HL-60 (cell line): ENCODE data around the gene CACTIN.

Experiments
- DNase-seq, 2 experiments: peaks; one replicate each; pipeline ENCODE4 v3.0.0-alpha.2; 2010 to 2020; ENCODE audit warnings: low read depth in 1 of 2, low spot score in 1 of 2
- H3K27ac ChIP-seq: fragments of 250-450 bp; sonication (Bioruptor Pico); replicated peaks from 2 replicates; pipeline ENCODE4 v1.5.1; 2020; ENCODE audit warnings: mild to moderate bottlenecking, moderate library complexity
- H3K27me3 ChIP-seq: fragments of 250-450 bp; sonication (Bioruptor Pico); 2 replicates; pipeline ENCODE4 v1.5.1; 2021; ENCODE audit warnings: mild to moderate bottlenecking, moderate library complexity; ENCODE audit not compliant: insufficient read depth, poor library complexity, severe bottlenecking
- H3K4me3 ChIP-seq: replicated peaks from 2 replicates; pipeline ENCODE4 v1.5.1; 2011; ENCODE audit warnings: mild to moderate bottlenecking, control low read depth, low read length; ENCODE audit not compliant: insufficient read depth
- CTCF ChIP-seq: IDR thresholded peaks from one replicate; pipeline ENCODE4 v1.5.1; 2011; ENCODE audit warnings: low read length, control low read depth, inconsistent platforms; ENCODE audit not compliant: insufficient read depth
- GABPA ChIP-seq: IDR thresholded peaks from 2 replicates; pipeline ENCODE4 v1.6.1; 2012; ENCODE audit warnings: low read depth
- POLR2AphosphoS5 ChIP-seq: IDR thresholded peaks from 2 replicates; pipeline ENCODE4 v1.6.1; 2012; ENCODE audit warnings: low read depth
- REST ChIP-seq: IDR thresholded peaks from 2 replicates; pipeline ENCODE4 v1.6.1; 2012; ENCODE audit warnings: low read depth; ENCODE audit not compliant: insufficient replicate concordance
- SPI1 ChIP-seq: IDR thresholded peaks from 2 replicates; pipeline ENCODE4 v1.6.1; 2012; ENCODE audit warnings: low read depth, mild to moderate bottlenecking, borderline replicate concordance

The CACTIN gene

GRCh38 chr19:3620817-3621547 lies 5.6 kb downstream of the CACTIN start:
- H3K27me3 ChIP-seq, result no peaks in the 10 kb centered on the region
- no peak for DNase-seq
- H3K4me3 ChIP-seq, result no peak overlapping the region
- H3K27ac ChIP-seq, result no peak overlapping the region
- TF ChIP-seq CTCF, result no peak
- no peak for TF ChIP-seq GABPA
- TF ChIP-seq REST, result no peak
- TF ChIP-seq SPI1, result no peak
- no peak for TF ChIP-seq POLR2AphosphoS5

- no peak for DNase-seq
- TF ChIP-seq REST (no peak), CTCF (no peak), POLR2AphosphoS5 (no peak), SPI1 (no peak), GABPA (no peak)
- no peaks in the 10 kb centered on the region for H3K27me3 ChIP-seq
- no peak overlapping the region for H3K4me3 ChIP-seq
- no peak overlapping the region for H3K27ac ChIP-seq
These were observed 6.3 kb downstream of the CACTIN start for GRCh38 chr19:3620145-3620816.

GRCh38 chr19:3619631-3620012 lies 7.0 kb downstream of the CACTIN start:
- H3K27me3 ChIP-seq, result no peaks in the 10 kb centered on the region
- no peak for TF ChIP-seq CTCF
- TF ChIP-seq GABPA, result no peak
- TF ChIP-seq REST, result no peak
- no peak for TF ChIP-seq POLR2AphosphoS5
- TF ChIP-seq SPI1, result no peak
- no peak overlapping the region for H3K4me3 ChIP-seq
- no peak for DNase-seq
- H3K27ac ChIP-seq, result no peak overlapping the region
